GM18511 (cell line): ENCODE data around the gene CAMK2B.

Source experiments
- ATAC-seq: cut with Tn5 transposase; IDR thresholded peaks from one replicate; pipeline ENCODE4 v1.9.1; 2021; ENCODE audit warnings: mild to moderate bottlenecking, moderate library complexity; ENCODE audit not compliant: unreplicated experiment

CAMK2B gene

DNA sequence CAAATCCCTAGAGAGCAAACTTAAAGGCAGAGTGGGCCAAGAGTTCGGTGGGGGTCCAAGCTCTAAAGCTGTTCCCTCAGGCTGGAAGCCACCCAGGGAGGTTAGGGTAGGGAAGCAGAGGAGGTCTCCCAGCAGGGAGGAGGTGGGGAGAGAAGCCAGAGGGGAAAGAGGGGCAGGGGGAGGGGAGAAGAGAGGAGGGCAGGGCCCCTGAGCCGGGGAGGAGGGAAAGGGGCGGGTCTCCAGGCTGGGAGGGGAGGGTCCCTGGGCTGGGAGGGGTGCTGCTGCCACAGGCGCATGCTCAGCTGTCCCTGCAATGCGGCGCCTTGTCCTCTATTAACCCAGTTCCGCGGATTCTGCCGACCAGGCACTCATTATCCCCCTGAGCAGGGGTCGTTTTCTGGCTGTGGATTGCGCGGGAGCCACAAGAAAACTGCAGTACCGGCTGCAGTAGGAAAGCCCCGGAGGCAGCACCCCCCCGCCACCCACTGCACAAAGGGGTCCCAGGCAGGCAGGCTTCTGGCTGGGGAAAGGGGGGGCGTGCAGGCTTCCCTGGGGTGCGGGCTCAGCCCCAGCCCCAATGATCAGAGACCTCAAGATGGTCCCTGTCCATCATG, 49.3 kb downstream of the CAMK2B start:
- no peak for ATAC-seq

- ATAC-seq, result no peak
These were observed 50.2 kb downstream of the CAMK2B start for GRCh38 chr7:44275146-44275545.

- ATAC-seq, result no peak
These were observed 50.8 kb downstream of the CAMK2B start for GRCh38 chr7:44274623-44274975.

- ATAC-seq, result peak; percentile 64
These were observed 51.4 kb downstream of the CAMK2B start for GRCh38 chr7:44273681-44274622.

DNA sequence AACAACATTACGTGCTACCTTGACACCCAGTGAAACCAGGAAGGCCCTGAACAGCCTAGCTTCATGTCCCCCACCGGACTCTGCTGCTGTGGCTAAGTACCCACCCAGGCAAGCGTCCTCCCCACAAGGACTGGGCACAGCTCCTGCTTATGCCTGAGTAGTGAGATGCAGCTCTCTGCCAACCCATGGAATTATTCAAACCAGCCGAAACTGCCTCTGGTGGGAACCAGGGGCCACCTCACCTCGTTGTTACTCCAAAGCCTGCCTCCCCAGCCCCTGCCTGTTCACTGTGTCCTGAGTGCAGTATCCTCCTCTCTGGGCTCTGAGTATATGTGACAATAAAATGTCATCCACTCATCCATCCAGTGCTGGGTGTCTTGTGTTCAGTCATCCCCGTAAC, 52.4 kb downstream of the CAMK2B start:
- no peak for ATAC-seq

GRCh38 chr7:44272456-44272855, 52.9 kb downstream of the CAMK2B start:
- no peak for ATAC-seq

DNA sequence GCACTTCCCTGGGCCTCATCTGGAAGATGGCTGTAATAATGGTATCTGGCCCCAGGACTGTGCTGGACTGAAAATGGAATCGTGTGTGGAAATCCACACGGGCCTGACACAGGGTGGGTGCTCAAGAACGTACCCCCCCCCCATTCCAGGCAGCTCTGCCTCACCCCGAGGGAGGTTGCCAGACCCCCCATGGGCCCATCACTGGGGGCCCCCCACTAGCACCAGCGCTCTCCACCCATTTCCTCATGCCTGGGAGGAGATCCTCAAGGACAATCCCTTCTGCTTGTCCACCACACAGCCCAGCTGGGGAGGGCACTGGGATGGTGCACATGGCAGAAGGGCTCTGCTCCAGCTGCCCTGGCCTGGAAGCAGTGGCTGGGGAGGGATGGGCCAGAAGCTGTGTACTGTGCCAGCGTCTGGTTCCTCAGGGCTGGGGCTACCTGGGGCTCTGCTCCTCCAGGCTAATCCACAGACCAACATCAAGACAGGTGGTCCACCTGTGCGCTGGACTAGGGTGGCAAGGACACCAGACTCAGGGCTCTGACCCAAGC, 55.4 kb downstream of the CAMK2B start:
- no peak for ATAC-seq

DNA sequence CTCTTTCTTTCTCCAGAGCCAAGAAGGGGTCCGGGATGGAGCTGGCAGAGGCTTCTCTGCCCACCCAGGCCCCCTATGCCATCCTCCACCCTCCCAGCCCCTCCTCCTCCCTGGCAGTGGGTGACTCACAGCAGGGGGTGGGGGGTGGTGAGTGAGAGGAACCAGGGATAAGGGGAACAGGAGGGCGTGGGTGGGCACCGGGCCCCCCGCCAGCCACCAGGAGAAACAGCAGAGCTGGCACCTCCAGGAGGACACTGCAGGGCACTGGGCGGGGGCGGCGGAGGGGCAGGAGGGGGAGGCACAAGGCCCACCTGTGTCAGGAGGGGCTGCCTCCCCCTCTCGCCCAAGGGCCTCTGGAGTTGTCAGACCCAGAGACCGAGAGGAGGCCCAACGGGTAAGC, 56.0 kb downstream of the CAMK2B start:
- no peak for ATAC-seq

DNA sequence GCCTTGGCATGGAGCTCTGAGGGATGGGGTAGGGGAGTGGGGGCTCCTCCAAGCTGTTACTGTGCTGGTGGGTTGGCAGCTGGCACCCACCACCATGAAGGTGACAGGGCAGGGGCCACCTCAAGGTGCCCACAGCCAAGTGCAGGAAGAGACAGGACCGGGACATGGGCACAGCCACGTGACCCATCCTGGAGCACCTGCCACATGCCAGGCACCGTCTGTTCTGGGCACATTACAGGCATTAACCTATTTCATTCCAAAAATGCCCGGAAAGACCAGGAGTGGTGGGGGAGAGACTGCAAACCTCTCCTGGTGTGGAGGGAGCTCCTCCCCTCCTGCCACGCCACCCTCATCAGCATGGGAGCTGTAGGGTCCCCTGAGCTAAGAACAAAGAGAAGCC, 56.7 kb downstream of the CAMK2B start:
- ATAC-seq, result no peak

DNA sequence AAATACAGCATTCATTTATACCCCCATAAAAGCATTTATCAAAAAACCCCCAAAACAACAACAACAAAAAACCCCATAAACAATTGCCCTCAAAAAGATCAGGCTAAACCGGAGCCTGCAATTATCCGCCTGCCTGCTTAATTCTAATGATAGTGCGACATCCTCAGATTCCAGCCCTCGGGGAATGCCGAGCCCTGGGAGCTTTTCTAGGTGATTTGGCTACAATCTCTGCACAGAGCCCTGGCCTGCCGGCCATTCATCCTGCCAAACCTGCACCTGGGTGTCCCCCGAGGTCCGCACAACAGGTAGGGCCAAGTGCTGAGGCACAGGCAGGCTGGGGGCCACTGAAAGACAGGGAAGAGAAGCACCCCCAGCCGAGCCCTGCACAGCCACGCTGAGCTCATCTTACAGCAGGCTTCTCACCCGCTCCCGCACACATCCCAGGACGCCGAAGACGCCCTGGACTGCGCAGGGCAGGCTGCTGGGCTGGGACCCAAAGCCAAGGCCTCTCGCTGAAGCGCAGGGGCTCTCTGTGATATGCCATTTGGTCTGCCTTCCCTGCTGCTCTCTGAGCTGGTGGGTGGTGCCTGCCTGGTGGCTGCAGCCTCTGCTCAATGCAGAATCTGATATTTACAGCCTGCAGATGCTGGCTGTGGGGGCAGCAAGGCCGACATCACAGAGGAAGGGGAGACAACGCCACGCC, 57.5 kb downstream of the CAMK2B start:
- ATAC-seq, result no peak

GRCh38 chr7:44267178-44267577, 58.2 kb downstream of the CAMK2B start:
- ATAC-seq, result no peak

- ATAC-seq, result no peak
These were observed 58.9 kb downstream of the CAMK2B start for GRCh38 chr7:44266526-44266925.

- no peak for ATAC-seq
These were observed 59.7 kb downstream of the CAMK2B start for GRCh38 chr7:44265728-44266127.

DNA sequence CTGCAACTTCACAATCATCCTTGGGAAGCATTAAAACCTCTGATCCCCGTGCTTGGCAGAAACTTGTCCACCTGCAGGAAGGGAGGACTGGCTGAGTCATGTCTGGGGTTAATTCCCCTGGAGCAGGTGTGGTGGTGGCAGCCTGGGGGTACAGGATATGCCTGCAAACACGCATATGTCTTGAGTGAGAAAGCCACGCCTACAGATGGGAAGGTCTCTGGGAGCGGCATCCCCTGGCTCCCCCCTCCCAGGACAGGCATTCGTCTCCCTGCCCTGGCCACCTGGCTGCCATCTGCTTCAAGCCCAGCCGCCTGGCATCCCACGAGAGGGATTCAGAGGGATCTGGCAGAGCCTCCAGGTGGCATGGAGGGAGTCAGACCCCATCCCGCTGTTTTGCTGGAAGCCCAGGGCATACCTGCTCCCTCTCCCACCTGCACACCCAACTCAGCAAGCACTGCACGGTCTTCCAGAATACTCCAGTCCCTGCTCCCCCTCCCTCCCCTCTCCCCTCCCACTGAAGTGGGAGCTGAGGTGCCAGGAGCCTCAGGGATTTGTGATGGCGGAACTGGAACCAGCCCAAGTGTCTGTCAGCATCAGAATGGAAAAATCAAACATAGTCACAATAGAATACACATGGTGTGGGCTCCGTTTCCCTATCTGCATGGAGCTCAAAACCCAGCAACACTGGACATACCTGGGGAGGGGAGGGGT, 61.0 kb downstream of the CAMK2B start:
- ATAC-seq, result no peak

DNA sequence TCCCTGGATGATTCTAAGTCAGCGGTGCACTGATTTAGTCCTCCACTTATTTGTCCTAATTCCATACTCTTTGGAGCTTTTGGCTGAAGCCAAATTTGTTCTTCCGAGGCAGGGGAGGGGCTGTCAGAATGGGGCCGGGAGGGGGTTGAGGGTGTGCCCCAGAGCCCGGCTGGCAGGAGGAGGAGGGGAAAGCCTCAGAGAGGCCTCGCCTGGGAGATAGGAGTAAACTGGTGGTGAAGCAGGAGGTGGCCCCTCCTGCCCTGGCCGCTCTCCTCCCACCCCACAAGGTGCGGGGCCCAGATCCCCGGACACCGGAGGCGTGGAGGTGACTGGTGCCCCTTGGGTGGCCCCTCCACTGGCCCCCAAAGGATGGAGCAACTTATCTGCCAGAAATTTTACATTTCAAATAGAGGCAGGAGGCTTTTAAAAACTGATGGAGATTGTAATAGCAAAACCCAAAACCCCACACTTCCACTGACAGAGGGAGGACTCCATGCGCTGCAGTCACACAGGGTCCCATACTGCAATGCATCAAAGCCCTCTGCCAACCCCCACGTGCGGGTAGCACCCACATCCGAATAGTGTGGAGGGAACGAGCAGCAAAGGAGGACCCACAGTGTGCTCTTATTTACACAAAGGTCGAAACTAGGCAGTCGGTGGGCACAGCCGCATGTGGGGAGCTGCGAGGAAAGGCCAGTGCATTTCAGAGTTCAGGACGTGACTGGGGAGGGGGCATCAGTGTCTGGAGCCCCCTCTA, 61.9 kb downstream of the CAMK2B start:
- no peak for ATAC-seq

GRCh38 chr7:44262031-44262430, 63.4 kb downstream of the CAMK2B start:
- no peak for ATAC-seq

- no peak for ATAC-seq
These were observed 64.2 kb downstream of the CAMK2B start for GRCh38 chr7:44261240-44261639.

DNA sequence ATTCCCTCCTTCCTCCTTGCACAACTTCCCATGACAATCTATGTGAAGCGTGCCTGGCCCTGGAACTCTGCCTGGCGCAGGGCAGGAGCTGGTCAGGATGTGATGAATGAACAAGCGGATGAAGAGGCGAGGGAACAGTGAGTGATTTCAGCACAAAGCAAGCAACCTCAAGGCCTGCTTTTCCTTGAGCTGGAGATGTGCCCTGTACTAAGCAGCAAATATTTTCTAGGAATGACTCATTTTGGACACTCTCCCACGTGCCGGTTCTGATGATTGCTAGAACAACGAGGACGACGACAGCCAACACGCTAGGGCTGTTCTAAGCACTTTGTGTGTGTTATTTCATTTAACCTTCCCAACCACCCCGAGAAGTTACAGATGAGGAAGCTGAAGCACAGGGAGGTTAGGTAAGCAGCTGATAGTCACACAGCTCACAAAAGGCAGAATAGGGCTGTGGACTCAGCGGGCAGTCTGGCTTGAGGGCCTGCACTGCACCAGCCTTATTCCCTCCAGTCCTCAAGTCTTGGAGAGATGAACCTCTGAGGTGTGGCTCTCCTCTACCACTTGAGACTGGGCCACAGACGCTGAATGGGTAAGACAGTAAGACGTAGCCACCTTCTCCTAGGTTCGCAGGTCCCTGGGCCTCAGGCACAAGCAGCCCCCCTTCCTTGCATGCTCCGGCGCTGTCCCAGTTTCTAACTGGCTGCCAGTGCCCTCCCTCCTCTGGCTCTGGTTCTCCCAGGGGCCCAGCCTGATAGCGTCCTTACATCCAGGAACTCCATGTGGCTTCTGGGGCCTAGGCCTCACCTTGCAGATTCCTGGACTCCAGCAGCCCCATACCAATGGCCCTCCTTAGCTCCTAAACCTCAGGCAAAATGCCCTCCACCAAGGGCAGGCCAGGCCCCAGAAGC, 65.6 kb downstream of the CAMK2B start:
- no peak for ATAC-seq

- ATAC-seq, result no peak
These were observed 66.4 kb downstream of the CAMK2B start for GRCh38 chr7:44258865-44259546.
